GM19467 (cell line): Measurements from ENCODE around the gene POU6F2.

Source experiments
- ATAC-seq: cut with Tn5 transposase; IDR thresholded peaks from one replicate; pipeline ENCODE4 v1.9.1; 2021; ENCODE audit warnings: mild to moderate bottlenecking, moderate library complexity; ENCODE audit not compliant: unreplicated experiment

POU6F2 gene

DNA sequence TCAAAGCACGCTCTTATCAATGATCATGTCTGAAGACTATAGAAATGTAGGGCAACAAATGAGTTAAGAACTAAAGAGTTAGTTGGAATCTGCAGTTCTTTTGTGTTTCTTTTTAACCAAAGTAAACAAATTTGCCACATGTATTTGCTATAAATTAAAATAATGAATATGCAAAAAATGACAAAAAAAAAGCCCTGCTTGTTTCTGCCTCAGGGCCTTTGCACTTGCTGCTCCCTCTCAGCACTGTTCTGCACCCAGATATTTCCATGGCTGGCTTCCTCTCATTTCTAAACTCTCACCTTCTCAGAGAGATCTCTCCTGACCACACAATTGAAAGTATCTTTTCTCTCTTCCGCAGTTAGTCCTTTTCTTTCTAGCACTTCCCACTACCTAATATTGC is 406.7 kb downstream of the POU6F2 start:
- no peak for ATAC-seq

DNA sequence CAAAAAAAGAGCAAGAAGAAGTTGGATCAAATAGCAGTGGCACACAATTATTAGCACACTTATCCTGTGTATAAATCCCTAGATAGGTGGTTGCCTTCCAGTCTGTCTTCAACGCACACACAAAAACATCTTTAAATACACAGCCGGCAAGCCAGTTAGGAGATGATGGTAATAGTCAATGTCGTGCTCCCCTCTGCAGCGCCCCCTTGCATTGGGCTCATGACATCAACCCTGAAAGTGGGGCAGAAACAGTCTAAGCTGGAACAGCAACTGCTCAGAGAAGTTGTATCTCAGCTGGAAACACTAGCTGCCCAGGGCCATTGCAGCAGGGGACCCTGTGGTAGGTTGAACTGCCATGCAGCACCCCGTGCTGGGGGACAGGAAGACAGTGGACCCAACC is 409.0 kb downstream of the POU6F2 start:
- ATAC-seq = no peak

DNA sequence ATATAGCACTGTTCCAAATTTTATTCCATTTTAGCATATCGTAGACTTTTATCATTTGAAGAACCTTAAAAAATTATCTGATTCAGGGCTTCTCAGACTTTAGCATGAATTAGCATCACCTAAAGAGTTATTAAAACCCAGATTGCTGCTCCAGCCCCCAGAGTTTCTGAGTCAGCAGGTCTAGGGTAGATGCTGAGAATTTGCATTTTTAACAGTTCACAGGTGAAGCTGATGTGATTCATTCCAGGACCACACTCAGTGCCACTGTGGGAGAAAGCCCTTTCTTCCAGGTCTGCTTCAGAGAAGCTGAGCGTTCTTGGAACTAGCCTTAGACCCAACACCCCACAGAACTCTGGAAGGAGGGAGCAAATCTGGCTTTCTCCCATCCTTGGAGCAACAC is 414.4 kb downstream of the POU6F2 start:
- ATAC-seq = no peak

DNA sequence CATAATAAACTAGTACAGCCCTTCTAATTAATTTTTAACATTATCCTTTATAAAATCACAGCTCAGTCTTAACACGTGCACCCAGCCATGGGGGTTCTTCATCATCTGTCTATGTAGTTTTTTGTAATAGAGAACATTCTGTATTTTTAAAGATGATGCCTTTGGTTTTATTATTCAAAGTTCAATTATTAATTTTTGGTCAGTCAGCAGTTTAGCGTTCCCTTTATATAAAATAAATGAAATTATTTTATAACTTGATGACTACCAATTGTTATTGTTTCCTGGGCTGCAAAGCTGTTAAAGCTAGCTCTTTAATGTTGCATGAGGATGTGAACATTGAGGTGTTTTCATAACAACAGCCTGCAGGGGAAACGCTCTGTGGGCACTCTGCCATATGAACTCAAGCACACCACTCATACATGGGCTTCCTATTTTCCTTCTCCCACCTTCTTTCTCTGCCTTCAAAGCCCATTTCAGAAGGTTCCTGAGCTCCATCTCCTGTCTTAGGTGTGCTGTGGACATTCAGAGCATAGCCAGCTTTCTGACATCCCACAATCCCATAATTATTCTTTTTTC is 416.5 kb downstream of the POU6F2 start:
- ATAC-seq = no peak

DNA sequence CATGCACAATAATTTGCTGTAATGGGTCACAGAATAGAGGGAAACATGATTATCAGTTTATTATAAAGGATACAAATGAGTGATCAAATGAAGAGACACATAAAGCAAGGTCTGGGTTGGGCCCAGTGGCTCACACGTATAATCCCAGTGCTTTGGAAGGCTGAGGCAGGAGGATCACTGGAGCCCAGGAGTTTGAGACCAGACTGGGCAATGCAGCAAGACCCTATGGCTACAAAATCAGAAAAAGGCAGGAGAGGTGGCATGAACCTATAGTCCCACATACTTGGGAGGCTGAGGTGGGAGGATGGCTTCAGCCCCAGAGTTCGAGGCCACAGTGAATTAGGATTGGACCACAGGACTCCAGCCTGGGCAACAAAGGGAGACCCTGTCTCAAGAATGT is 421.7 kb downstream of the POU6F2 start:
- ATAC-seq = no peak

DNA sequence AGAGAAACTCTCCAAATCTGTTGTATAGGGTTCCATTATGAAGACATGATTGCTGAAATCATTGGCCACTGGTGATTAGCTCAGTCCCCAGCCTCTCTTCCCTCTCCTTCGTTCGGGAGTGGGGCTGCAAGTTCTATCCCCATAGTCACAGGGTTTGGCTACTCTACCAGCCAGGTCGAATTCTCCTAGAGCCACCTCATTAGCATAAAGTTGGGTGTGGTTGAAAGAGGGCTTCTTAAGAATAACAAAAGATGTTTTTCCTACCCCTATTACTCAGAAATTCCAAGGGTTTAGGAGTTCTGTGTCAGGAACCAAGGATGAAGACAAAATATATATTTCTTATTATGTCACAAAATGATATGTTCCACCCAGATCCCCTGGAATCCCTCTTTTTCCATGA is 422.3 kb downstream of the POU6F2 start:
- no peak for ATAC-seq

DNA sequence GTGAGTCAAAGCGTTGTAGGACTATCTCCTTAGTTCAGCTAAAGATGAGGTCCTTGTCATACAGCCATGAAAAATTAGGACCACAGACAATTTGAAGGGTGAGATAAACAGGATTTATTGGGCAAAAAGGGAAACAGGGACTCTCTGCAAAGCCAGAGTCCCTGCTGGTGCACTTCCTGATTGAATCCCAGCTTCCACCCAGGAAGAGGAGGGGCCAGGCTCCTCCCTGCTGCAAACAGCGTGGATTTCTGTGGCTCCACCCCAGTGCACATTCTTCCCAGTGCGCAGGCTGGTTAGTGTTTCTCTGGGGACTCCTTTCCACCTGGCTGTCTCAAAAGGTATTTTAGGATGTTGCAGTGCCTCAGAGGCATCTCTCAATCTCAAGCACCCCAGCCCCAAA is 423.1 kb downstream of the POU6F2 start:
- ATAC-seq = no peak

DNA sequence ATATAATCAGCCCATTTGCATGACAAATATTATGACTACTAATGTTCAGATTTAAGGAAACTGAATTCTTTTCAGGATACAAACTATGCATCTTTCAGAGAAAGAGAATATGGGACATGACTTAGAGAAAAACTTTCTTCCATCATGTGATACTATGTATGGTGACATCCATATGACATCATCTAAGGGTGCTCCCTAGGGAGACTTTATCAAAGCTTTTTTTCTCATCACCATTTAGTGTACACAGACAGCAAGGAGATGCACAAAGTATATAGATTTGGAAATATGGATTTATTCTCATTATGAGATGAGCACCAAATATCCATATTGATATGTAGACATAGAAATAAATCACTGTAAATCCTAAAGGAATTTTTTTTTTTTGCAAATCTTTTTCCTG is 424.3 kb downstream of the POU6F2 start:
- no peak for ATAC-seq

DNA sequence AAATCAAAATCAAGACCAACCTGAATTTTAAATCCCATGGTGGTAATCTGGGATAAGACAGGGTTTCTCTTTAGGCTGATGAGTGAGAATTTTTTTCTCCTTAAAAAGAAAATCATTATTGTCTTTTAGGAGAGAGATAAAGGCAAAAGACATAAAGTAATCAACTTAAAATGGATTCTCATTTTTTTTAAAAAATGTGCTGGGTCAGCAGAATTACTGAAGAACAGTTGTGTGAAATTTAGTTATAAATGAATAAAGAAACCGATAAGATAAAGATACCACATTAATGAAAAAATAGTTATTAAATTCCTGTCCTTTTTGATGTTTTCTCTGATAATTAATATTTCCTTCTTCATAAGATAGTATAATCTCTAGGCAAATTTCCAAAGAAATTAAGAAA is 427.2 kb downstream of the POU6F2 start:
- no peak for ATAC-seq

DNA sequence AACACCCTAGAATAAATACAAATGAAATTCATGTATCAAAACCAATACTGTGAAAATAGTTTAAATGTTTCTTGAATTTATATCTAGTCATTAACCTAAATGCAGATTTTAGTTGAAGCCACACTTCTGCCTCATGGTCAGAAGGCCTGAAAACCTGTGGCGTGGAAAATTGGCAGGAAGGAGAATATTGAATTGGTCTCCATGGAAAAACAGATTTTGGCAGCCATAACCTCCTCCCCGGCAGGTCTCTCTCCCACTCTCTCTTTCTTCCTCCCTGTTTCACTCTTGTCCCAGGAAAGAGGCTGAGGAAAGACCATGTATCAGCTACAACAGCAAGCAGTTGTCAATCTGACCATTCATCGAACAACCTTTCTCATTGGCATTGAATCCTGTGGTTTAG is 427.9 kb downstream of the POU6F2 start:
- no peak for ATAC-seq

DNA sequence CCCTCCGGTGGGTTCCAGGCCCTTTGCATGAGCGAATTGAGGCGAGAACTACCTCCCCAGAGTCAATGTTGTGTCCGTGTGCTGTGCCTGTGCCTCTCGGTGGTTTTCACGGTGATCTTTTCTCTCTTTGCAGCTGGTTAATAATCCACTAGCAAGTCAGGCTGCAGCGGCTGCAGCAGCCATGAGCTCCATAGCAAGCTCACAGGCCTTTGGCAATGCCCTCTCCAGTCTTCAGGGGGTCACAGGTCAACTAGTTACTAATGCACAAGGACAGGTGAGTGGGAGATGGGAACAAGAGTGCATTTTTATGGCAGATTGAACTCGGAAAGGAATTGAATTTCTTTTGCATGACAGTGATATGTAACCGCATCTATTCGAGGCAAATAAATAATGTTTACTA is 428.8 kb downstream of the POU6F2 start:
- ATAC-seq = no peak

DNA sequence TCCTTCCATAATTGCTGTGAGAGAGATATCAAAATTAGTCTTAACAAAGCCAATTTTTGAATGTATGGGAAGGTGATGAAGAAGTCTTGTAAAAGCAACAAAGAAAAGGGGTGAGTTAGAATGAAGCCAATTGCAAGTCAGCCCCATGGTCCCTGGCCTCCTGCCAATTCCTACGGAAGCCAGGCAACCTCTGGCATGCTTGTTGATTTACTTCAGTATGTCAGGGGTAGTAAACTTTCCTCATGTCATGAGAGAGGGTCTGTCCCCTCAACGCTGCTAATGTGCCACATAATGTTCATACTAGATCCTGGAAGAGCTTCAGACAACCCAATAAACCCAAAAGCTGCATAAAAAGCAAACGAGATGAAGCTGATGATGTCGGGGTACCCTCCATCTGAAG is 429.4 kb downstream of the POU6F2 start:
- no peak for ATAC-seq

DNA sequence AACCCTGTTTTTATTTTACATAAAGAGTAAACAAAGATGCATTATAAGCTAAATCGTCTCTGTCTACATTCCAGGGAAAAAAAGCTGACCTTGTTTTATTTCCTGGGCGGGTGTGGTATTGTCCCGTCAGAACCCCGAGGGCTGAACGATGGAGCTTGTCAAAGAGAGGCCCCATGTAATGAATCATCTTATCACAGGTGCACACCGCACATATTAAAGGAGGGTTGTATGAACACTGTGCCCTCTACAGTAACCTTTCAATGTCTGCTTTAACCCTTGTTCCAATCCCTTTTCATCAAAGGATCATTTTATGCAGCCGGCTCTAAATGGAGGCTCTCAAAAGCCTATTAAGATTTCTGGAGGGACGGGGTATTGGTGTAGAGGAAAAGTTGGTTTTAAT is 430.0 kb downstream of the POU6F2 start:
- no peak for ATAC-seq

DNA sequence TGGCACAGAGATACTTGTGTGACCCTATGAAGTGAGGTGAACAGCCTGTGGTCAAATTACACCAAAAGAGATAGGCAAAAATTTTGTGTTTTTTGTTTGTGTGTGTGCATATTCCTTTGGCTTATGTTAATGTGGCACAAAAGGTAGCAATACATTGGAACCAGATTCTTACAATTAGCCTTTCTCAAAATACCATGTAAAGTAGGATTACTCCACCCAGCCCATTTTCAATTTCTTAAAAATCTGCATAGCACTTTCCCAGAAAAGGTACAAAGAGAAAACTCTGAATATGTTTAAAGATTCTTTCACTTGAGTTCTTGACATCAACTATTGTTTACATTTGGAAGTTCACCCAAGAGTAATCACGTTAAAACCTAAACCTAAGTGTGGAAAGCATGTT is 431.2 kb downstream of the POU6F2 start:
- no peak for ATAC-seq

DNA sequence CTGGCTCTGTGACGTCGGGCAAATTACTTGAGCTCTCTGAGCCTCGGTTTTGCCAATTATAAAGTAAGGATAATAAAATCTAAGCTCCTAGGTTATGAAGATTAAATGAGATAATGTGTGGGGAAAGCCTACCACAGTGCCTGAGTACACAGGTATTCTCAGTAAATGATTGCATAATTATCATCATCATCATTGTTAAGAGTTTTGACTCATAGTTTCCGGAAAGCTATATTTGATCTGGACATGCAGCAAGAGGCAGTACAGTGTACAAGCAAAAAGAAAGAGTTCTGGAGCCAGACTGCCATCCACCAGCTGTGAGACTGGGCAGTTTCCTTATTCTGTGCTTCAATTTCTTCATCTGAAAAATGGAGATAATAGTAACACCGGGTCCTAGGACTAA is 432.9 kb downstream of the POU6F2 start:
- no peak for ATAC-seq

DNA sequence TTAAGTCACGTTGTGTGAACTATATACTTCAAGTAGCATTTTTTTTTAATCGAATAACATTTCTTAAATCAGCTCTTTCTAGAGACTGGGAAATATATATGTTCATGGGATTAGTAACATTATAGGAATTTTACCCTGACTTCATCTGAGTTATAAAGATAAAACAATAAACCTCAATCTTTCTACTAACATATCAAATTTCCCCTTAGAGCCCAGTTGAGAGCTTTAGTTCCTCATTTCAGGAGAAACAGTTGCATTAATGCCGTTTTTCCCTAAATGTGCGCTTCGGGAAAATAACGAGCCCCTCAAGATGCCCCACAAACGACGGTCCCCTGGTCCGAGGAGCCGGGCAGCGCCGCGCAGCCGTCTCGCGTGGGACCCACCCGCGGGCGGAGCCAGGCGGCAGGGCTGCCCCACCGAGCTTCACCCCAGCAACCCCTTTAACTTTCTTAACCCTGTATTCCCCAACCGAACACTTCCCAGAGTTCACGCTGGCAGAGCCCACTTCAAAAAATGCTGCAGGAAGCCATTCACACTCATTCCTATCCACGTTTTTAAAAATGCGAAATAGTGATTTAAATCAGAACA is 436.0 kb downstream of the POU6F2 start:
- ATAC-seq = peak; percentile 13

DNA sequence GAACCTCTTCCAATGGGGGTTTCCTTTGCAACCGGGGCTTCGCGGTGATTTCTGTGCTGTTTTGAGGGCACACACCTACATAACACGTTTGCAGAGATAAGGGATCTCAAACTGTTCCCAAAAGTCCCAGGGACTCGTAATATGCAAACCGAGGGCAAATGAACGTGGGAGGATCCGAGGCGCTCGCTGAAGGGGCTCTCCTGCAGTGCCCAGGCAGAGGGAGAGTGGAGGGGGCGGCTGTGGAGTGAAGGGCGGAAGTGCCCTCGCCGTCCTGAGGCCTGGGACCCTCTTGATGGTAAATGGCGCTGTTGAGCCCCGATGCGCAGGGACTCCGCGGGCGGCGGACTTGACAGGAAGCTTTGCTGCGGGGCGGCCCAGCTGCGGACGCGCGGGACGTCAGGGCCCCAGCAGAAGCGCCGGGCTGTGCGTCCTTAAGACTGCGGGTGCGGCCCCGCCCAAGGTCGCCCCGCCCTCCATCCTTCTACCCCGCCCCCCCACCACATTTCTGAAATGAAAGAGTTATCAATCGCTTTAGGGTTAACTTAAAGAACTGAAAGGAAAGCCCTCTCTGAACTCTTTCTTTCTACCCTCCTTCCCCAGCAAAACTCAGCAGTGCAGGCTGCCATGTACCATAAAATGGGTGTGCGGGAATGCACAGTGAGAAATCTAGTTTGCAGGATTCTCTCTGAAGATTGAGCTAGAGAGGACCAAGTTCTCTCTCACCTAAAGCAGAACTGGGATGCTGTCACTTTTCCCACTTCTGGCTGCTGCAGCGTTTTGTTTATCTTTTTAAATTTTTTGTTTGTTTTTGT is 436.7 kb downstream of the POU6F2 start:
- ATAC-seq = peak; percentile 81

DNA sequence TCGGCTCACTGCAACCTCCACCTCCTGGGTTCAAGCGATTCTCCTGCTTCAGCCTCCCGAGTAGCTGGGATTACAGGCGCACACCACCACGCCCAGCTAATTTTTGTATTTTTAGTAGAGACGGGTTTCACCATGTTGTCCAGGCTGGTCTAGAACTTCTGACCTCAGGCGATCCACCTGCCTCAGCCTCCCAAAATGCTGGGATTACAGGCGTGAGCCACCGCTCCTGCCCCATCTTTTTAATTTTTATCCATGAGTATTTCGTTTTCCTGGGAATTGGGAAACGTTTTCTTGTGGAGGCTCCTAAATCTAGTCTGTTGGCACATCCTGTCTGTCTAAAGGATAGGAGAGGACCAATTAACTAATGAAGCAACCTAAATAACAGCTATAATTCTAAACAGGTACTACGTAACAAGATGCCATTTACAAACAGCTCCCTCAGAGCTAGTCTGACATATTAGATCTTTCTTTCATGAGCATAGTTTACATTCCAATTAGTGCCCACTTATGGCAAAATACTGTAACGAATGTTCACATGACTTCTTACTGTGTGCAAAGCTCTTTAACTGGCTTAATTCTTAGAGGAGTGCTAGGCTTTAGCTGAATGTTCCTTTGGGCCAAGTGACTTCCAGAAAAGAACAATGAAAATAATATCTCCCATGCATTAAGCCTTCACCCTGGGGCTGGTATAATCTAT is 437.5 kb downstream of the POU6F2 start:
- ATAC-seq = no peak

DNA sequence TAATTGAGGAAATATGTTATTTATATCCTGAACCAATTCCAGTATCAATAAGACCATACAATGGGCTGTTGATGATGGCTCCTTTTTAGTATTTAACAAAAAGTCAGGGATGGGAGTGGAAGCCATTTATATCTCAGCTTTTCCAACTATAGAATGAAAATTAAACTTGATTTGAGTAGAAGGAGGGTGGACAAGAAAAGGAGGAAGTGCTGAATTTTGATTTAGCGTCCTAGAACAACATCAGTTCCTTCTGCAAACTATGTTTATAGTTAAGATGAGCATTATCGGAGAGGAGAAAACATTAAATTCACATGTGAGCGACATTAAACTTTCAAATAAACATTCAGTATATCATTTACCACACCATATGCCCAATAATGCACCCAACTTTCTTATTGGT is 439.2 kb downstream of the POU6F2 start:
- ATAC-seq = no peak

DNA sequence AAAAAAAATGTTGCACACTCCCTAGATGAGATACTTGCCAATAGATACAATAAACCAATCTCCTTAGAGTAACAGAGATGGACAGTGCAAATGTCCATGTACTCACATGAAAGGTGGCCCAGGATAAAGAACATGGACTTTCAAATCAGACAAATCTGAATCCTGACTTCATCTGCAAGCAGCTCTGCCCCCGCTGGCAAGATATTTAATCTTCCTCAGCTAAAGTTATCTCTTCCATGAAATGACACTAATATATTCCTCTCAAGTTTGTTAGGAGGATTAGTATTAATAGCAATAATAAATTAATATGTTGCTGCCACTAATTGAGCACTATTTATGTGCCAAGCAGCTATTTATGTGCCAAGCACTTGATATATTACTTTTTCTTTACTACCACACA is 439.9 kb downstream of the POU6F2 start:
- ATAC-seq = no peak

DNA sequence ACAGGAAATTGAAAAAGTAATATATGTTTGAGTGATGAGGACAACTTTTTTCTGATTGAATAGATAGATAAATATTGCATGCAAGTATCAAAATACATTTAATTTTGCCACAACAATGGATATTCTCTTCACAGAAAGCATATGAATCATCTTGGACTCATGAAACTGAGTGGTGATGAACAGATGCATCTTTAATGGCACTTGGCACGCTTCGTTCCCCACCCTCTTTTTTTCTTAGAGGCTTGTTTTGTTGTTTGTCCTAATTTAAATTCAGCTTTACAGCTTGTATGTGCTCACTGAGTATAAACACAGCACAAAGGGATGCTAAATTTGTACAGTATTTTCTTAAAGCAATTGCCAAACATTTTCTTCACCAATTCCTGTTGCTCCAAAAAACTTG is 443.5 kb downstream of the POU6F2 start:
- ATAC-seq = no peak

DNA sequence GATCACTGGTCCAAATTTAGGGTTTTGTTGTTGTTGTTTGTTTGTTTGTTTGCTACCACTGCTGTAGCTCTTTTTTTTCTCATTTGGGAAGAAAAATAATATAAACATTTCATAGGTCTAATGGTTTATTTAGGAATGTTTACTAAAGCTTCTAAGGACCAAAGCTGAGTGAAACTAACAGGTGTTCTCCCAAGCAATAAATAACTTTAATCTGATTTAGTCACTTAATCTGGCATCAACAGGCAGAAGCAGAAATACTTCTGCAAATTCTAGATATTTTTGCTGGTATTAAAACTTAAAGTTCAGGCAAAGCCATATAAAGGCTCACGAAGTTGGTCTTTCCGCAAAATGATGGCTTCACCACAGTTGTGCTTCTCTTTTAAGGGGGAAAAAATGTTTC is 444.0 kb downstream of the POU6F2 start:
- no peak for ATAC-seq
